IPS-11a (cell line): ENCODE results near the gene WDR45B.

Experiments
- H3K4me3 ChIP-seq: one replicate; pipeline ENCODE4 v1.5.1; 2013; ENCODE audit warnings: low read depth, low read length, control low read depth

Gene WDR45B

DNA sequence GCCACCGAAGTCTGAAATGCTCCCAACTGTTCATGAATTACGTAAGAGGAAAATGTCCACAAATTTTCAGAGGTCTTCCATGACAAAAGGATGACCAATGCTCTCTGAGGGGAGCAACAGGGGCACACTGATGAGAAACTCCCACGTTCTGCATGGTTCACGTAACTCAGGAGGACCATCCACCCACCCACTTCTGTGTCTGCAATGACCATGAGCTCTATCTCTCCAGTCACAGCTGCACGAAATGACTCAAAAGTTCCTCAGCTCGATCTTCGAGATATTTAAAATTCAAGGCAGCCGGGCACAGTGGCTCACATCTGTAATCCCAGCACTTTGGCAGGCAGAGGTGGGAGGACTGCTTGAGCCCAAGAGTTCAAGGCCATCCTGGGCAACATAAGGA, 15.8 kb downstream of the WDR45B start:
- H3K4me3 ChIP-seq: no peak overlapping the region

DNA sequence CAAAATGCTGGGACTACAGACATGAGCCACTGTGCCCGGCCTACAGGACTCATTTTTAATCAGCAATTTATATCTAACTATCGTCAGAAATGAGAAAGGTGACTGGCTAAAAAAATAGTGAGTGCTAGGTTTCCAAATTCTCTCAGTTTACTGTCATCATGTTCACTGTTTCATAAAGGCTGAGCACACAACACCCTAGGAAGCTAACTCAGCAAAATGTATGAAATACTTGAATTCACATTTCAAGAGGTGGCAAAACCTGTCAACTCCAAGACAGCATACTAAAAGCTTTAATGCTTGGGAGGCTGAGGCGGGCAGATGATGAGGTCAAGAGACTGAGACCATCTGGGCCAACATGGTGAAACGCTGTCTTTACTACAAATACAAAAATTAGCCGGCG, 16.7 kb downstream of the WDR45B start:
- no peak overlapping the region for H3K4me3 ChIP-seq

DNA sequence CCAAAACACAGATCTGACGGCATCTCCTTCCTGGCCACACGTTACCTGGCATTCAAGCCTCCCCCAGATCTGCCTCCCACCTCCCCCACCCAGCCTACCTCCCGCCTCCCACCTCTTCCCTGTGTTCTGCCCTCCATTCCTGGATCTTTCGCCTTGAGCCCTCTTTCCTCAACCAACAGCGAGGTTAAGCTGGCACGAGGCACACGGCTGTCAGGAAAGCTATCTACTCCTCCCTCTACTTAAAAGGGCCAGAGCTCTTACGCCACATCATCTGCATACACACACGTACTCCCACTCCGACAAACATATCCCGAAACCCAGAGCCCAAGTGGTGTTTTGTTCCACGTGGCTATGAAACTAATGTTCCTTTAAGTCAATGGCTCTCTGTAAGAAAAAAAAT, 18.0 kb downstream of the WDR45B start:
- H3K4me3 ChIP-seq: no peak overlapping the region

DNA sequence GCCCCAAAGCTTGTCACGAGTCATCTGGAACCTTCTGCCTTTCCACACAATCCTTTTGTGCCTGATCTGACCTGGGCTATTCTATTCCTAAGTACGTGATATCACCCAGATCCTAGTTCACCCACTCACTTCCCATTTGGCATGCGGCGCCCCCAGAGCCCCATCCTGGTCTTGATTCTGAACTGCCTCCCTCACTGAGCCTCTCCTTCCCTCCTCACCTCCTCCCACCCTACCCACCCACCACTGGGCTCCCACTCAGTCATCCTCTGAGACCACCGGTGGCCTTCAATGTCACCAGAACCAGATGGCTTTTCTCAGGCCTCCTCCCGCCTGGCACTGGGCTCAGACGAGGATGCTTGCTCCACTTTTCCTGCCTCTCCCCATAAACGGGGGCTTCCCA, 18.5 kb downstream of the WDR45B start:
- H3K4me3 ChIP-seq: no peak overlapping the region

DNA sequence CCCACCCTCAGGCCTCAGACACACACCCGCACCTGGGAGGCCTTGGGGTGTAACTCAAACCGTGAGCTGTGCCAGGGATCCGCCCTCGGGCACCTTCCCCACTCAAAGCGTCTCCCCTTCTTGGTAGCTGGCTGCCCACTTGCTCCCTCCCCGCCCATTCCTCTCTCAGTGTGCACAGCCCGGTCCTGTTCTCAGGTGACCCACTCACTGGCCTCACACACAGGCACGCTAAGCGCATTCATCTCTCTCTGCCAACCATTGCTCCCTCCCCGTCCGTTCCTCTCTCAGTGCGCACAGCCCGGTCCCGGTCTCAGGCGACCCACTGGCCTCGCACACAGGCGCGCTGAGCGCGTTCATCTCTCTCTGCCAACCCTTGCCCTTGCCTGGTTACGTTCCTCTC, 20.8 kb downstream of the WDR45B start:
- H3K4me3 ChIP-seq: no peak overlapping the region

DNA sequence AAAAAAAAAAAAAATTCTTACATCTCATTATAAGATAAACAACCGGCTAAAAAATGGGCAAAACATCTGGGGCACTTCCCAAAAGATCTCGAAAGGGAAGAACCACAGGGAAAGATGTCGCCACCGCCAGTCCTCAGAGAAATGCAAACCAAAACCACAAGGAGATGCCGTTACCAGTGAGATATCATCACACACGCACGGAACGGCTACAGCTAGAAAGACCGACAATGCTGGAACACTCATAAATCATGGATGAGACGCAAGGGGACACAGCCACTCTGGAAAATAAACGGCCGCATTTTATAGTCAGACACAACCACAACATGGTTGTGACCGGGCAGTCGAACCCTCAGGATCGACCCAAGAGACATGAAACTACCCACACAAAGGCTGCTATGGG, 24.5 kb downstream of the WDR45B start:
- no peak overlapping the region for H3K4me3 ChIP-seq

DNA sequence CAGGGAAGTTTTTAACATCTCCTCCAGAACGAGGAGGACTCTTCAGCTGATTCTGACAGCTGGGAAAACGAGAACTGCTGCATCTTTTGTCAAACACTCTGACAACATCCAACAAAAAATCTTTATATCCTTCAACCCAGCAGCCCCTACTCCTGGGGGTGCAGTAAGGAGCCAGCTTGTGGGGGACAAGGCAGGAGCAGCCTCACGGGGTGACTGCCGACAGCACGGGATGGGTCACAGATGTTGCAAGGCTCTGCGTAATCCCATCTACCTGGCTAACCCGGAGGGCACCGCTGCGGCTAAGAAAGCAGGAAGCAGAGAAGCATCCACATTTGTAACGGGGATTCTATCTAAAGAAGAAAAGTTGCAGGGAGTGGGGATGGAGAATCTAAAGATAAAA, 28.6 kb downstream of the WDR45B start:
- no peak overlapping the region for H3K4me3 ChIP-seq

DNA sequence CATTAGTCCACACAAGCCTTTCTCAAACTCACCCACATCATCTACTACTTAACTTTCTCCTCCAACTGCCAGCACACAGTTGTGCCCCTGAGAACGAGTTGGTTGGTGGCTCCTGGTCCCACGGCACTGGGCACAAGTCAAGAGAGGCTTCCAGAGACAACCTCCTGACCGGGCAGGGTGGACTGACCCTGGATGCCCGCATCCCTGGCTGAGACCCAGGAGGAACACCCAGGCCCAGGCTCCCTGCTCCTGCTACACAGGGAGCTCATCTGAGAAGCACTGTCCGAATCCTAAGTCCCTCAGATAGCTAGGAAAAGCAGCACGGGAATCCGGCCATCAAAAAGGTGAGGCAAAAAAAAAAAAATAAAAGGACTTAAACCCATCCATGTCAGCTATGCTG, 29.0 kb downstream of the WDR45B start:
- no peak overlapping the region for H3K4me3 ChIP-seq

DNA sequence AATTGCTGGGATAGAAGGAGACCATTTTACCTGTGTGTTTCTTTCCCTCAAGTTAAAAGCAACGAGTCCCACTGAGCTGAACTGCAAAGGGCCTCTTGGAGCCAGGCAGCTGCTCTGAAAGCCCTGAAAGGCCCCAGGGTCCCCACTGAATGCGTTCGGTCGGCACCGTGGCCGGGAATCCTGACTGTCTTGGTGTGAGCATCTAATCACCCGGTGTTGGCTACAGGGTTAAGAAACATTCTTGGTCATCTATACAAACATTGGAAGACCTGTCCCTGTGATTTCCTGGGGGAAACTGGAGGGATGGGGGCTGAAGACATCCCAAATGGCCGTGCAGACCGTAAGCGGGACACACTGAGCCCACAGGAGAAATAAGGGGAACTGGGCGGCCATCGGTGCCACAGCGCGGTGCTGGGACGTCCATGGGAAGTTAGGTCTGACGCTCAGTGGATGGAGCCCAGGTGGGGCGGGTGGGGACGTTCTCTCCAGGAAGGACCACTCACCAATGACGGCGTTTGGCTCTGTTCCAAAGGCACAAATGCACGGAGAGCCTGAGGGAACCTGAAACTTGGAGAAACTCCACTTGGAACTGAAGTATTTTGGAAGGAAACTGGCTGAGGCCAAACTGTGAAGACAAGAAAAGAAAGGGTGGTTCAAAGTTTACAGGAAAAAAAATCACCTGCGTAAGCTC, 32.1 kb downstream of the WDR45B start:
- no peak overlapping the region for H3K4me3 ChIP-seq

DNA sequence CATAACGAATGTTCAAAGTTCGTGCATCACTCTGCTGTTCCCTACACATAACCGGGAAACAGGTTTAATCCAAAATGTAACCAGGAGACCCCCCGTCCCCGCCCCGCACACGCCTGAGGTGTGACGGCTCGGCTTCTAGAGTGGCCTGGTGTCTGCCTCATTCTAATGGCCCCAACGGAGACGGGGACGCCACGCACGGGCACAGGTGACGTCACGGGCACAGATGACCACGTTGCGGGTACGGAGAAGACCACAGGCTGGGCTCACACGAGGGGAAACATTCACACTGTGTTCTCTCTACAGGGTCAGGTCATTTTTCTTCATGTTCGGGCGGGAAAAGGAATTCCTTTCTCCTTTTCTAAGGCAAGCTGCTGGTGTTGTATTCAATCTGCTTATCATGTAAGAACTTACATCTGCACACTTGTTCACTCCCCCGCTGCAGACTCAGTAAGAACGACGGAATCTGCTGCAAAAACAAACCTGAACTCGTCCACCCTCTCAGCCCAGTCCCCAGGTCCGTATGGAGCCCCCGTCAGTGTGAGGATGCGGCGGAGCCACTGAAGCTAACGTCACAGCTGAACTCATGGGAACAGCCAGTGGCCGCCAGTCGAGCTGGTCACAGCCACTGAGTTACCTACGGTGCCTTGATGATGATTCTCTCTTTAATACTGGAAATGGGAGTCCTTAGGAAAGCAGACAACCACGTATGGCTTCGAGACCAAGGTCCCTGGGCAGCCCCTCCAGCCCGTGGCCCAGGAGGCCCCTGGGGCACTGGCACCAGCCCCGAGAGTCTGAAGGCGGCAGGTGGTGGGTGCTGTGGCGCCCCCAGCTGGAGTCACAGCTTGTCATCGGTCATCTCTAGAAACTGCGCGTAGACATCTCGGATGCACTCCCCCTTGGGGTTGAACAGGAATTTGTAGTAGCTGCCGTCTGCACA, 32.9 kb downstream of the WDR45B start:
- no peak overlapping the region for H3K4me3 ChIP-seq

DNA sequence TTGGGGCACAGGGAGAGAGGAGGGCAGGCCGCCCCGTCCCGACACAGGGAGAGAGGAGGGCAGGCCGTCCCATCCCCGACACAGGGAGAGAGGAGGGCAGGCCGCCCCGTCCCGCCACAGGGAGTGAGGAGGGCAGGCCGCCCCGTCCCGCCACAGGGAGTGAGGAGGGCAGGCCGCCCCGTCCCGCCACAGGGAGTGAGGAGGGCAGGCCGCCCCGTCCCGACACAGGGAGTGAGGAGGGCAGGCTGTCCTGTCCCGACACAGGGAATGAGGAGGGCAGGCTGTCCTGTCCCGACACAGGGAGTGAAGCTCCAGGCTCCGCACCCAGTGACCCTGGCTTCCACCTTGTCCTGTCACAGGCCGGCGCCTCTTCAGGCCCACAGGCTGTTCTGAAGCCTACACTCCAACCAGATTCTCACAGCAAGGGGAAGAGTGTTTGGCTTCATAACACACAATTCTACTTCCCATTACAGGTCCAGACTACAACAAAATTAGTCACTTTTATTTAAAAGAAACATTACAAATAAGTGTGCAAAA, 34.1 kb downstream of the WDR45B start:
- no peak overlapping the region for H3K4me3 ChIP-seq

DNA sequence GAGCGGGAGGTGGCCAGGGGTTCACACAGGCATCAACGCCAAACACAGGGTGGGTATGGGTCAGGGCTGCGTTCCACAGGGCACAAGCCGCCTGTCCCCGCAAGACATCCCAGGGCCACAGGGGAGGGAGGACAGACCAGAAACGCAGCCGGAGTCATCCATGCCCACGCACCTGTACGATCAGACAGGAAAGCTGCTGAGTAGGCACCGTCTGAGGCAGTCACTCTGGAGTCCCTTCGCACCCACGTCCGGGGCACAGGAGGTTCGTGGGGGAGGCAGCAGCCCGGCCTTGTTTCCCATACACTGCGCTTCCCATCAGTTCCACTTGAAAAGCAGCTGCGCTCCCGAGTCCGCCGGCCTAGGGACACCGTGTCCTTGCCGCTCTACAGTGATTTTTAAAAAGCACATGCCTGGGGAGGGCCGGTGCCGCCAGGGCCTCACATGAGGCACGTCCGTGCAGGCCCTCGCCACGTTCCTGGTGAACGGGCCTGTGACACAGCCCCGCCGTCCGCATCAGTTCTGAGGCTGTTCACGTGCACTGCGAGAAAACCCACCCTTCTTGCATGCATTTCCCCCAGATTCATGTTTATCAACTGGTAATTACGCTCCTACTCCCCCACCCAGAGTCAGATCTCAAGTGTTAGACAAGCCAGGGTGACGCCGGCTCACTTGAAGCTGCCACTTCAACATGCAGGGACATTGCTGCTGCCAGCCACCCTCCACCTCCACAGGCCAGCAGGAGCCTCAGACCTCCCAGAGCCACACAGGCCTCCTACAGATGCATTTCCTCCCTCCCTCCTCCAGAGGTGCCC, 34.8 kb downstream of the WDR45B start:
- H3K4me3 ChIP-seq: no peak overlapping the region

DNA sequence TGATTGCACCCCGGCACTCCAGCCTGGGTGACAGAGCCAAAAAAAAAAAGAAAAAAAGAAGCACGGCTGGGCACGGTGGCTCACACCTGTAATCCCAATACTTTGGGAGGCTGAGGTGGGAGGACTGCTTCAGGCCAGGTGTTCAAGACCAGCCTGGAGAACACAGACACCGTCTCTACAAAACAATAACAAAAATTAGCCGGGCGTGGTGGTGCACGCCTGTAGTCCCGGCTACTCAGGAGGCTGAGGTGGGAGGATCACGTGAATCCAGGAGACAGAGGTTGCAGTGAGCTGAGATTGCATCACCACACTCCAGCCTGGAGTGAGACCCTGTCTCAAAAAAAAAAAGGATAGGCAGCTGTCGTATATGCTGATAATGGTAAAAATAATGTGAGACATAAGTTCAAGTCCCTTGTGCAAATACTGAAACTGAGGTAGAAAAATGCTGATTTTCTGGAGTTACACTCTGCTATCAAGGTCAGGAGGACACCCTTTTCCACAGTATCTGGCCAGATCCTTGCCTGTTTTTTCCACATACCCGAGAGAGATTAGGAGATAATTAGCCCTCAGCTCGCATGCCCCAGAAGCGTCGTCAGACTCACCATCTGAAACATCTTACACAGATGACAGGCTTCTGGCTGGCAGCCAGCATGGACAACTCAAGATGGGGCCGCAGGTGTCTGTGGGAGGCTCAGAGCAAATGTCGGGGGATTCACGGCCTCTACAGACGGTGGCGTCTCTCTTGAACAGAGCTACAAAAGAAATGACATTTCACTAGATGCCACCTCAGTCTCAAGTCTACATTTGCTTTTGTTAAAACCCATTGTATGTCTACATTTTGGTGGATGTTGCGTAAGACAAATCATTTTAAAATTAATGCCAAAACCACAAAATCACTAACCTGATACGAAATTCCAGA, 36.8 kb downstream of the WDR45B start:
- no peak overlapping the region for H3K4me3 ChIP-seq

DNA sequence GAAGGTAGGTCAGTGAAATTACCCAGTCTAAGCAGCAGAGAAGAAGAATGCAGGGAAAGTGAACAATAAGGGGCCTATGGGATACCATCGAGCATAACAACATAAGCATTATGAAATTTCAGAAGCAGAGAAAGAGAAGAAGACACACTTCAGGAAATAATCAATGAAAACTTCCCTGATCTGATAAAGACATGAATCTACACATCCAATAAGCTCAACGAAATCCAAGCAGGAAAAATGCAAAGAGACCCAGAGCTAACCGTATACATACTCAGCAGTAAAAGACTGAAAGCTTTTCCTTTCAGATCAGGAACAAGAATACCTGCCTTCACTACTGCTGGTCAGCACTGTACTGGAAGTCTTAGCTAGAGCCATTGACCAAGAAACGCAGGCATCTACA, 38.6 kb downstream of the WDR45B start:
- no peak overlapping the region for H3K4me3 ChIP-seq

DNA sequence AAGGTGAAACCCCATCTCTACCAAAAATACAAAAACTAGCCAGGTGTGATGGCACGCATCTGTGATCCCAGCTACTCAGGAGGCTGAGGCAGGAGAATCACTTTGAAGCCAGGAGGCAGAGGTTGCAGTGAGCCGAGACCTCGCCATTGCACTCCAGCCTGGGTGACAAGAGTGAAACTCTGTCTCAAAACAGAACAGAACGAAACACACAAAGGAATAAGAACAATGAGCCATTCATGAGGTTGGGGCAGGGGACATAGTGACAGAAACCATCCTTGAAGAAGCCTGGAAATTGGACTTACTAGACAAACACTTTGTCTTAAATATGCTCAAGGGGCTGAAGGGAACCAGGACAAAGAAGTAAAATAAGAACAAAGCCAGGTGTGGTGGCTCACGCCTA, 39.4 kb downstream of the WDR45B start:
- H3K4me3 ChIP-seq: no peak overlapping the region

DNA sequence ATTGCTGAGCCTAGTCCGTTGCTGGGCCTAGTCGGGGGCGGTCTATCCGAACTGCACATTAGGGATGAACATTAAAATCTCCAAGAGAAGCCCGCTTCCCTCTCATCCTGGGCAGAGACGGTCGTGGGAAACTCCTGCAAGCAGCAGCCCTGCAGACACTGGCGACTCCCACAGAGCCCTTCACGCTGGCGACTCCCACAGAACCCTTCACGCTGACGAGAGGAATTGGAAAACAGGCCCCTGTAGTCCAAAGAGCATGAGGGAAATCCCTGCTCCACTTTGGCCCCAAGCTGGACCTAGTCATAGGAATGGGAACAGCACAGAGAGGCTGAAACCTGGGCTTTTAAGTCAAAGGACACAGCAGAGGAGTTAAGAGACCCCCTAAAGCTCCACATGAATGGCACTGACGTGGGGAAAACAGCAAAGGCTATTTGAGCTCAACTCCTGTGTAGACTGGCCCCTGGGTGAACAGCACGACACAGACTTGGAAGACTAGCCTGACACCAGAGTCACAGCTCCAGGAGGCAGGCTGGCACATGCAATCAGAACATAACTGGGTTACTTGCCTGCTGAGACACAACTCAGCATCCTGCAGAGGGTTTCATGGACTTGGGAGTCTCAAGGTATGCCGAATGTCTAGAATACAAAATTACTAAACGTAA, 42.2 kb downstream of the WDR45B start:
- H3K4me3 ChIP-seq: no peak overlapping the region

DNA sequence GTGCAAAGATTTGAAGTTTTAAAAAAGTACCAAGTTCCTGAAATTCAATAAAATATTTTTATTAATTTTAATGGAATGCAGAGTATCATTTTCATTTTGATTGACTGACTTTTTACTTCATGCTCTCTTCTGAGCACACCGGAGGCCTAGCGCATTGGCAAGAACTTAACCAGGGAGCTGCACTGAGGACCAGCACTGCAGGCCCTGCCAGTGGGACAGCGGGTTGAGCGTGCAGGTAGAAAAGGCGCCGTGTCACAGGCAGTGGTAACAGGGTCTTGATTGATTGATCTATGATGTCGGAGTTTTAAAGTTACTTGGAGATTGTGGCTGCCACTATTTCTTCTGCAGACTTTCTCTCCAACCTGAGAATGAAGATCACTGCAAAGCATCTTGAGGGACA, 43.7 kb downstream of the WDR45B start:
- H3K4me3 ChIP-seq: no peak overlapping the region

DNA sequence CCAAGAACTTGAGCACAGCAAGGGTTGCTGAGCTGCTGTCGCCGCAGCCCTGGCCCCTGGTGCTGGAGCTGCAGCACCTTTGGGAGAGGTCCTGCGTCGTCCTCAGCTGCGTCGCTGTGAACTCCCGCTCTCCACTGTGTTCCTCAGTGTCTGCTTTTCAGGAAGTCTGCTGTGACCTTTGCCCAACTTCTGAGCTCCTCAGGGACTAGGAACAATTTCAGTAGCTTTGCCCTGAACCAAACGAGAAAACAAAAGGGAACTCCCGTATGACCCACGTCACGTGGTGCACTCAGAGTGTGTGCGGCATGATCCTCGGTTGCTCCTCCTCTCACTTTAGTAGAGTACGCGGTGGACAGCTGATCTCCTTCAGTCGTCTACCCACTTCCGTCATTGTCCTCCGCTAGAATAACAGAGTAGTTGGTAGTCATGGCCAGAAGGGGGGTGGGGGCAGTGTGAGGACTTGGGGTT, 44.2 kb downstream of the WDR45B start:
- no peak overlapping the region for H3K4me3 ChIP-seq

DNA sequence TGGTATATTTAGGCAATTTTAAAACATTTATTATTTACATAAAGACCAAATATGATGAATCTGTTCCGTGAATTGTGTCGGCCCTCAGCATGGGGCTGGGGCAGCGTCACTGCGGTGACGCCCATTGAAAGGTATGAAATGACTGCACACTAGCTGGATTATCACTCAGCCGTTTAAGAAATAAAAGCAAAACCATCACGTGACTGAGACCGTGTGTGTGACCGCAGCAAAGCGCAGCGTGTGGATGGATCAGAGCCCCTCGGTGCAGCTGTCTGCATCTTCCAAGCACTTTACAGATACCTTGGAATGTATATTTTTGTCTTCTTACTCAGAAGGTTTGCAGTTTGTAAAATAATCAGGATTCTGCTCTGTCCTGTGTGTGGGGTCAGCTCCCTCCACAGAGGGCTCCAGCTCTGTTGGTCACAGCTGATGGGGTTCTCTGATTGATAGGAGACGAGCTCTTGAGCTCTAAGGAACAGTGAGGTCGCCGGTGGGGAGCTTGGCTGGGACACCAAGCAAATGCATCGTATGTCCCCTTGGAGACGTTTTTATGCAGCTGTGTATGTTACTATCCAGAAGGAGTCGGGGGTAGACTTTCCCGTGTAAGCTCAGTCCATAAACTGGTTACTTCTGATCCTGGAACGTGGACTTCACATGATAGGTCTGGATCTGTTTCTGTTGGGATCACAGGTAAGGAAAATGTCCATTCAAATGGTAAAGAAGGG, 45.1 kb downstream of the WDR45B start:
- no peak overlapping the region for H3K4me3 ChIP-seq
